Body of pancreas (tissue), 4 donors: ENCODE data around the gene ADARB1.

Experiments
- POLR2A ChIP-seq, 3 donors: fragments of 450-650 bp; IDR thresholded peaks; one replicate each; pipeline ENCODE4 v1.6.1; 2016; ENCODE audit warnings: antibody characterized with exemption in 3 of 3, mild to moderate bottlenecking in 2 of 3
- TF ChIP-seq, protein P1 (sequence below), 7 experiments: fragments of 450-650 bp in 4 of 7; fragments of 200-600 bp in 3 of 7; sonication (generic) in 3 of 7; IDR thresholded peaks; one replicate each; pipeline ENCODE4 v1.5.1; 2016 to 2019; ENCODE audit warnings: antibody characterized with exemption in 7 of 7

DNA sequence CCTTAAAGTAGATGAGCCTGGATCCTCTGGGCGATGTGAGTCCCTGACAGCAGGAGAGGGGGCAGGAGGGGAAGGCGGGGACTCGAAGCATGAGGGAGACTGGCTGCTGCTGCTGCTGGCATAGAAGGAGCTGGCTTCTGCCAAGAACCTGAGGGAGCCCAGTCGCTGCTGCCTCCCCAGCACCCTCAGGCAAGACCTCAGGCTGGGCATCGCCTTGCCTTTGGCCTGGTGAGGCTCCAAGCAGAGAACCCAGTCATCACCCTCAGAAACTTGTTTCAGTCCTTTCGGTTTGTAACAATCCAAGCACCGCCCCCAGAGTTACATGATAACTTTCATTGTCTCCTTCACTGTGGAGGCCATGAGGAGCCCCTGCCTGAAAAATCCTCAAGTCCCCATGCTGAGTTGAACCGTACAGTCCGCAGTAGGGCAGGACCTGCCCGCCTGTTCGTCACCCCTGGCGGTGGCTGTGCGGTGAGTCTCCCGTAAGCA lies 174.6 kb downstream of the ADARB1 start:
- TF ChIP-seq, protein P1, sequence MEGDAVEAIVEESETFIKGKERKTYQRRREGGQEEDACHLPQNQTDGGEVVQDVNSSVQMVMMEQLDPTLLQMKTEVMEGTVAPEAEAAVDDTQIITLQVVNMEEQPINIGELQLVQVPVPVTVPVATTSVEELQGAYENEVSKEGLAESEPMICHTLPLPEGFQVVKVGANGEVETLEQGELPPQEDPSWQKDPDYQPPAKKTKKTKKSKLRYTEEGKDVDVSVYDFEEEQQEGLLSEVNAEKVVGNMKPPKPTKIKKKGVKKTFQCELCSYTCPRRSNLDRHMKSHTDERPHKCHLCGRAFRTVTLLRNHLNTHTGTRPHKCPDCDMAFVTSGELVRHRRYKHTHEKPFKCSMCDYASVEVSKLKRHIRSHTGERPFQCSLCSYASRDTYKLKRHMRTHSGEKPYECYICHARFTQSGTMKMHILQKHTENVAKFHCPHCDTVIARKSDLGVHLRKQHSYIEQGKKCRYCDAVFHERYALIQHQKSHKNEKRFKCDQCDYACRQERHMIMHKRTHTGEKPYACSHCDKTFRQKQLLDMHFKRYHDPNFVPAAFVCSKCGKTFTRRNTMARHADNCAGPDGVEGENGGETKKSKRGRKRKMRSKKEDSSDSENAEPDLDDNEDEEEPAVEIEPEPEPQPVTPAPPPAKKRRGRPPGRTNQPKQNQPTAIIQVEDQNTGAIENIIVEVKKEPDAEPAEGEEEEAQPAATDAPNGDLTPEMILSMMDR (IDR thresholded peaks at IDR 0.05) = no peak
- TF ChIP-seq POLR2A (IDR thresholded peaks at IDR 0.05) = no peak
